ENCODE measurements around the gene SCCPDH. TPM values are rescaled to one million over a fixed set of nuclear protein-coding genes. Genes with fewer than 3 reads are reported as not detected.
"Not testable (repeated sequence)": the region's sequence is repeated elsewhere in the genome, so short reads cannot be mapped to it uniquely, and the experiment has no call there.

Gene SCCPDH
- total RNA-seq, 1 experiment from 2014 or later, result 46.7 TPM

GRCh38 chr1:246813325-246813724, 89.1 kb downstream of the SCCPDH start:
- in situ Hi-C loops (cut with HindIII; ENCODE audit: low pct_unique_long_range_greater_than_20kb, low sequenced_read_pairs); DNase-seq (ENCODE audit: low read depth): not testable (repeated sequence)

DNA sequence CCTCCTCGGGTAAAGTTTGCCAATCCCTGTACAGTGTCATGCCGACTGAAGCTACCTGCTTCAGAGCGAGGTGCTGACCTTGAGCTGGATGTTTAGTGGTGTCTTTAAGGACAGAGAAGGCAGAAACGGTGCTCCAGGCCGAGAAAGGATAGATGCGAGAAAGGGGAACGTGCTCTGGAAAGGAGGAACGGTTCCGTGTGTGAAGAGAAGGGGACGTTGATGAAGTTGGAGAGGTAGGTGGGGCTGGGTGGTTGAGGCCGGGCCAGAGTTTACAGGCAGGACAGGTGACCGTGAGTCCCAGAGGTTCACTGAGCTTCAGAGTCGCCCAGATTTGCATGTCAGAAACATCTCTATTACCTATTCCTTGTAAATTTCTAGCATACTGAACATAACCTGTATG, 90.7 kb downstream of the SCCPDH start:
- no peak for DNase-seq (ENCODE audit: low read depth)
- in situ Hi-C loops (cut with HindIII; ENCODE audit: low pct_unique_long_range_greater_than_20kb, low sequenced_read_pairs), result no loop called here

DNA sequence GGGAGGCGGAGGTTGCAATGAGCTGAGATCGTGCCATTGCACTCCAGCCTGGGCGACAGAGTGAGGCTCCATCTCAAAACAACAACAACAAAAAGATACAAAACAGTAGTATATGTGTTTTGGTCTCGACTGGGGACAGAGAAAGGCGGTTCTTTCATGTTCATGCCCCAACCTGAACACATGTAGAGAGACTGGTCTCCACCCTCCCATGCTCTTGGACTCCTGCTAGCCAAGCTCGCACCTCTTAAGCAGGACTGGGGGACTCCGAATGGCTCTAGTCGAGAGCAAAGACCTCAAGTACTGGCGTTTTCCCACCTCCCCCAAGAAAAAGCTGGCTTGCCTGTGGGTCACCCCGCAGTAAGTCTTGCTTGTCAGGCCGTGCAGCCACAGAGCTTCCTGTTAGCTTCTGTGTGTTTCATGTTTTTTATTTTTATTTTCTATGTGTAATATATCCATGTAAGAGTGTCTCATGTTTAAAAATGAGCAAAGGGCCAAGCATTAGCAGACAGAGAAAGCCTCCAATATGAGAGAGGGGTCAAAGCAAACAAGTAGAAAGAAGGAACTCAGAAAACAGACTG, 91.6 kb downstream of the SCCPDH start:
- no peak for DNase-seq (ENCODE audit: low read depth)
- in situ Hi-C loops (cut with HindIII; ENCODE audit: low pct_unique_long_range_greater_than_20kb, low sequenced_read_pairs), result no loop called here

Other genes with a start within 250 kb of the SCCPDH start
- gene SMYD3, start 217.1 kb upstream of the SCCPDH start, total RNA-seq (2014; rRNA removed; shearing (Covaris generic); ENCODE audit: low replicate concordance), result 16.2 and 47.7 TPM in 2 replicates
- 4.7 and 8.0 TPM in 2 replicates for gene TFB2M, start 158.1 kb upstream of the SCCPDH start, total RNA-seq (2014; rRNA removed; shearing (Covaris generic); ENCODE audit: low replicate concordance)
- gene CNST, start 158.0 kb upstream of the SCCPDH start, total RNA-seq (2014; rRNA removed; shearing (Covaris generic); ENCODE audit: low replicate concordance), result 8.9 and 10.8 TPM in 2 replicates
- gene AHCTF1, start 207.5 kb downstream of the SCCPDH start, total RNA-seq (2014; rRNA removed; shearing (Covaris generic); ENCODE audit: low replicate concordance), result 10.0 and 13.0 TPM in 2 replicates